GM10248 (cell line): ENCODE measurements around the gene SLC35F3.

ENCODE experiments used
- CTCF ChIA-PET: fragments of 300-600 bp; sonication (Branson Sonifier 250); formaldehyde crosslinking; extraction: SDS; loops from one replicate; lab custom pipeline; 2021; ENCODE audit warnings: antibody characterized with exemption; lab: Yijun Ruan, JAX
- POLR2A ChIA-PET: fragments of 350-650 bp; sonication (Branson Sonifier 250); formaldehyde crosslinking; extraction: SDS; loops from one replicate; lab custom pipeline; 2020; ENCODE audit warnings: antibody characterized with exemption; lab: Yijun Ruan, JAX
- DNase-seq: peaks from one replicate; pipeline ENCODE4 v3.0.0; 2012; ENCODE audit errors: extremely low spot score
- TF ChIP-seq, protein P1 (sequence below): IDR thresholded peaks from 2 replicates; pipeline ENCODE4 v1.5.1; 2012; ENCODE audit warnings: mild to moderate bottlenecking, low read depth; ENCODE audit errors: extremely low read depth, missing control alignments, control extremely low read depth

The SLC35F3 gene

DNA sequence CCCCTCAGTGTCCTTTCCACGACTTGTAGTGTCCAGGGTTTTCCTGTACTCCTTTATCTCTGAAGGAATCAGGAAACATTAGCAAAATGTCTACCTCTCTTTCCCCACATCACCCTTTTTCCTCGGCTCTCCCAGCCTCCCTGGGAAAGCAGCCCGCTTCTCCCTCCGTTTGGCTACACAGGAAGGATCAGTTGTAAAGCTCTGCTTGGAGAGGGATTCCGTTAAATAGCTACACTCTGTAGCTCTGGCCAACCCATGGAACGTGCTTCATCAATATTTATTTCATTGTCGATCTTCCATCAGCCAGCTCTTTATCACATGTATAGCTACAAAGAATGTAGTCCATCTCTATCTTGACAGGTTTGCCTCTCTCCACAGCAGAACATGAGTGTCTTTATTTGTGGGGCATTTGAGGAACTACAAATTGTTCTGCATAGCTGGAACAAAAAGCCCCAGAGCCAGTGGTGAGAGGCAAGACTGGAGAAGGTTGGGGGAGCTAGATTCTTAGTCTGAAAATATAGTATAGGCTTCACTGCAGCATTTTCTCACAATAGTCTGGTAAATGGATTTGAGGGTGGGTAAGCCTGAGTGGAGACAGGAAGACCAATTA, 191.8 kb downstream of the SLC35F3 start:
- DNase-seq = no peak
- POLR2A ChIA-PET = no interaction called here
- CTCF ChIA-PET = interaction anchor here (0.7 kb wide), 1 partner anchor 8 kb away, joined by 3 read pairs; no protein-coding TSS in a partner anchor
- TF ChIP-seq, protein P1, sequence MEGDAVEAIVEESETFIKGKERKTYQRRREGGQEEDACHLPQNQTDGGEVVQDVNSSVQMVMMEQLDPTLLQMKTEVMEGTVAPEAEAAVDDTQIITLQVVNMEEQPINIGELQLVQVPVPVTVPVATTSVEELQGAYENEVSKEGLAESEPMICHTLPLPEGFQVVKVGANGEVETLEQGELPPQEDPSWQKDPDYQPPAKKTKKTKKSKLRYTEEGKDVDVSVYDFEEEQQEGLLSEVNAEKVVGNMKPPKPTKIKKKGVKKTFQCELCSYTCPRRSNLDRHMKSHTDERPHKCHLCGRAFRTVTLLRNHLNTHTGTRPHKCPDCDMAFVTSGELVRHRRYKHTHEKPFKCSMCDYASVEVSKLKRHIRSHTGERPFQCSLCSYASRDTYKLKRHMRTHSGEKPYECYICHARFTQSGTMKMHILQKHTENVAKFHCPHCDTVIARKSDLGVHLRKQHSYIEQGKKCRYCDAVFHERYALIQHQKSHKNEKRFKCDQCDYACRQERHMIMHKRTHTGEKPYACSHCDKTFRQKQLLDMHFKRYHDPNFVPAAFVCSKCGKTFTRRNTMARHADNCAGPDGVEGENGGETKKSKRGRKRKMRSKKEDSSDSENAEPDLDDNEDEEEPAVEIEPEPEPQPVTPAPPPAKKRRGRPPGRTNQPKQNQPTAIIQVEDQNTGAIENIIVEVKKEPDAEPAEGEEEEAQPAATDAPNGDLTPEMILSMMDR = no peak

DNA sequence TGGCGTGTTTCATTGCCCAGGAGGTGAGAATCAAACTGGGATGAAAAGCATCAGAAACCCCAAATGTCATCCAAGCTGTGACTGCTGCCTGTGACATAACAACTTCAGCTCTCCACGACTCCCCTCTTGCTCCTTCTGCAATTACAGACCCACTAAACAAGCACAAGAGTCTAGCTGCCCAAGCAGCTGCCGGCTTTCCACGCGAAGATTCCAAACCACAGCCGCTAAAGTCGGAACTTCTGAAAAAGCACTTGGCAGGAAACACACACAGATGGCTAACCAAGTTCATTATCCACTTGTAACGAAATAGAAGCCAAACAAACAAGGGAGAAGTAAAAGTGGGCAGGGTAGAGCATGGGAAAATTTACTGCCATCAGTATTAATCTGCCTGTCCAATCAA, 198.1 kb downstream of the SLC35F3 start:
- CTCF ChIA-PET = interaction anchor here (1.2 to 3.6 kb wide), 3 partner anchors 11 to 207 kb away, joined by 3 to 10 read pairs (median 5); no protein-coding TSS in a partner anchor
- POLR2A ChIA-PET = no interaction called here
- DNase-seq = no peak
- TF ChIP-seq, protein P1 = no peak

DNA sequence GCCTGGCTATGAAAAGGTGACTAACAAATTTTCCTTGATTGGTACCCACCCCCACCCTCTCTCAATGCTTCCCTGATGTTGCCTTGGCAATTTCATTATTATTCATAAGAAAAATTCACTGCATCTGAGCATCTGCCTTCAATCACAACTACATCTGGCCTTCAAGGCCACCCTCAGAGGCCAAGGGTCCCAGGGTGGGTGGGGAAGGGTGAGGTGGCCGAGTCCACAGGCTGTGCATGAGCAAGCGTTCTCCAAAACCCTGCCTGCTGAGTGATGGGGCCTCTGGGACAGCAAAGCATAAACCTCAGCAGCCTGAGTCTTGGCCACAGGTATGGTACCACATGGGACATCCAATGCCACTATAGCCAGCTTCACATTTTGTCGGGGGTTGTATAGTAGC, 198.7 kb downstream of the SLC35F3 start:
- ChIA-PET CTCF (interaction anchor here (1.1 to 3.6 kb wide), 3 partner anchors 11 to 222 kb away, joined by 3 to 10 read pairs (median 5); no protein-coding TSS in a partner anchor), POLR2A (no interaction called here)
- DNase-seq = no peak
- TF ChIP-seq, protein P1 = no peak

DNA sequence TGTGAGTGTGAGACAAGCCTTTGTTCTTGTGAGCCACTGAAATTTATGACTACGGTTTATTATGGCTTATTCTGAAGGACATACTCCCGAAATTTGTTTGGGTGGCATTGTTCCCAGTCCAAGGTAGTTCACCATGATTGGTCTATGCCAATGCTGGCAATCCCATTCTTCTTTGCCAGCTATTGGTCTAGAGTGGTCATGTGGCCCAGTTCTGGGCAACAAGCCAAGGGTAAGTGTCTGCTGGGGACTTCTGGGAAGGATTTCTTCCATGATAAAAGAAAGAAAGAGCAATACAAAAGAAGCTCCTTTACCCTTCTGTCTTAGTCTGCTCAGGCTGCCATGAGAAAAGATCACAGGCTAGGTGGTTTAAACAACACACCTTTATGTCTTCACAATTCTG, 201.6 kb downstream of the SLC35F3 start:
- POLR2A ChIA-PET = no interaction called here
- CTCF ChIA-PET = interaction anchor here (0.9 to 4.2 kb wide), 5 partner anchors 9 to 666 kb away, joined by 3 to 29 read pairs (median 4); no protein-coding TSS in a partner anchor
- no peak for DNase-seq

DNA sequence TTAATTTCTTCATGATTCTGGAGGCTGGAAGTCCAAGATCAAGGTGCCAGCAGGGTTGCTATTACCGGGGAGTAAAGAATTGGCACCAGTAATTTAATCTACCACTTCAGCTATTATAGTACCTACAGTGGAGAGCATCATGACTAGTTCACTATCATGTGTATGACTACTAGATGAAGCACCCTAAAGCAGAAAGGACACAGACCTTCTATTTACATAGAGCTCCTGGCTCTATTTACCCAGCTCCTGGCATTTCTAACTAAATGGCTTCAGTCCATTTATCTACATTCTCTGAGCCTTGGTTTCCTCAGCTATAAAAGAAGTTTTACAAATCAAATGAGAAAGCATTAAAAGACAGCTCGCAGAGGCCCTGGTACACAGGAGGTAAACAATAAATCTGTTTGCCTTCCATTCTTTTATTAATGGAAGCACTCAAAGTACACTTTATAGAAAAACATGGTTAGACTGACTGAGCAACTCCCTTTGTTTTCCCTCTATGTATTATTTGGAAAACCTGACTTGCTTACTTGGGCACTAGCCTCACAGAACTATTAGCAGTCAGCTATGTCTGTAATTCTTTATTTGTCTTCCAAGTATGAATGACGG, 203.0 kb downstream of the SLC35F3 start:
- TF ChIP-seq, protein P1 = no peak
- DNase-seq = no peak
- ChIA-PET POLR2A (no interaction called here), CTCF (interaction anchor here (0.7 to 4.2 kb wide), 4 partner anchors 8 to 667 kb away, joined by 3 to 29 read pairs (median 6); no protein-coding TSS in a partner anchor)

More for the DNA sequence above, 201.6 kb downstream of the SLC35F3 start:
- TF ChIP-seq, protein P1 = no peak

DNA sequence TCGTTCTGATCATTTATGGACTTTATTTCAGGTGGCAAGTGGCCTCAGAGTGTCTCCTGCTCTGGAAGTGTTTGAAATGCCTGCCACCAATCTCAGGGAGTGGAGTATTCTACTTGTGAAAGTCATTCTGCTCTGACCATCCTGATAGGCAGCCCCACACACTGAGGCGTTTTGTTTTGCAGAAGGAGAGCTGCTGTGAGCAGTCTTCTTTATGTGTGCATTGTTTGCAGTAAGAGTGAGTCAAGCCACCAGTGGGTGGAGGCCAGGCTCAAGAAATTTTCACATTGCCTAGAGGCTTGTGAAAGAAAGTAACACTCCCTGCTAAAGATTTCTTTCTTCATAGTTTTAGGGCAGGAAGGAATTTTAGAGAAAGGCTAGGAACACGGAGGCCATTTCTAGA, 204.4 kb downstream of the SLC35F3 start:
- TF ChIP-seq, protein P1 = no peak
- CTCF ChIA-PET = interaction anchor here (3.8 kb wide), 1 partner anchor 201 kb away, joined by 13 read pairs; no protein-coding TSS in a partner anchor
- DNase-seq = no peak
- POLR2A ChIA-PET = no interaction called here
